ENCODE measurements around the gene TCF7L1.
"Not testable (repeated sequence)": the region's sequence is repeated elsewhere in the genome, so short reads cannot be mapped to it uniquely, and the experiment has no call there.

Gene TCF7L1

DNA sequence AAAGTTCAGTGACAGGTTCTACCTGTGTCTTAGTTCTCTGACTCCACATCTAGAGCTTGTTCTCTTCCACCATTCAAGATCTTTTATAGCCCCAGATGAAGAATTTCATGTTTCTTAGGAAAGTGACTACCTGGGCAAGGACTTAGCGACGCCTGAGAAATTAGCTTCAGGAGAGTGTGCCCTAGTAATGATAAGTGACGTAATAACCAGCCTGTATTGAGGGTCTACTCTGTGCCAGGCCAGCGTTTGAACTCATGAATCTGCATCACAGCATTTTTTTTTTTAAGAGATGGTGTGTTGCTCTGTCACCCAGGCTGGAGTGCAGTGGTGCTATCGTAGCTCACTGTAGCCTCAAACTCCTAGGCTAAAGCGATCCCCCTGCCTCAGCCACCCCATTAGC lies 51.8 kb downstream of the TCF7L1 start:
- no peak for DNase-seq (ENCODE audit: low read depth)

DNA sequence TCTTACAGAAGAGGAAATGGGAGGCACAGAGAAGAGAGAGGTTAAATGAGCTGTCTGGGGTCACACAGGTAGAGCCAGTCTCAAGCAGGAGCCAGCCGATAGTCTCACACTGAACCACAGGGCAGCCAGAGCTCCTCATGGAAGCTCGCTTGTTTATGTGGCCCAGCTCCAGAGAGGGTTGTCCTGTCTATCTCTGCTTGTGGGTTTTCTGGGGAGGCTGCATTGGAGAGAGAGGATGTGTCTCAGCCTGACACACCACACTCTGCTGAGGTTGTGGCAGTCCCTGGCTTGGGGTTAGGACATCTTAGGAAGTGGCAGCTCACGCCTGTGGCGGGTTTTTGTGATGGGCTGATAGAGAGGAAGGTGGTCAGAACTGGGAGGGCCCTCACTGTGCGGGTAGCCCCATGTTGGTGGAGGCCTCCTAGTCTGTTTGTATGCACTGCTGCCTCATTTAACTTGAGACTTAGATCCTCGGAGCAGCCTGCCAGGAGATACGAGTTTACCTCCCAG lies 52.3 kb downstream of the TCF7L1 start:
- DNase-seq (ENCODE audit: low read depth) = no peak

DNA sequence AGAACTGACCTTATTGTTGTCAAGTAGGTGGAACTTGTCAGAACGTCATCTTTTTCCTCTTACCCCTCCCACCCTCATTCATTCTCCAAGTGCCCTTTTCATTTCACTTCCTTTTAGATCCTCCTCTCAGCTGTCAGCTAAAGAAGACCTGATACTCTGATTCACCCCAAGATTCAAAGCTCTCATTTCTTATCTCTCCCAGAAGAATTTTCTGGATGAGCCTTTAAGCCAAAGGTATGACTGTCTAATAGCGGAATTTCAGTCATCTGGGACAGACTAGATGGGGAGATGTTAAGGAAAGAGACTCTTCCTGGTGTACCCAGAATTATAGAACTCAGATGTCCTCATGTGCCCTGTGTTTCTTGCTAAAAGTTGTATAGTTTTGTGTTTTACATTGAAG lies 53.9 kb downstream of the TCF7L1 start:
- DNase-seq (ENCODE audit: low read depth) = no peak

DNA sequence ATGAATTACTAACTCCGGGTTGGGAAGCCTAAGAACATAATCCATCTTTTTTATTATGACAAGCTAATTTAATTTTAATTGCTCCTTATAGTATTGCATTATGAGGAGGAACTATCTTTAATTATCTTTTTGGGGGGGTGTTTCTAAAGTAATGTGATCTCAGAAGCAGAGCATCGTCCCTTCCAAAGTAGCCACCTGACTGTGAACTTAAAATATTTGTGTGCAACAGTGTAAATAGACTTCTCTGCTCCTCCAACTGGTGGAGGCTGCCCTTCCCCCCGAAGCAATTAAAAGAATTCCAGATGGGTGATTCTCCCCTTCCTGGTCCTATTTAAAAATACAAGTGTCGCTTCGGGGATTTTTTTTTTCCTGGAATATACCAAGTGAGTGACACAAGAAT lies 55.7 kb downstream of the TCF7L1 start:
- no peak for DNase-seq (ENCODE audit: low read depth)

DNA sequence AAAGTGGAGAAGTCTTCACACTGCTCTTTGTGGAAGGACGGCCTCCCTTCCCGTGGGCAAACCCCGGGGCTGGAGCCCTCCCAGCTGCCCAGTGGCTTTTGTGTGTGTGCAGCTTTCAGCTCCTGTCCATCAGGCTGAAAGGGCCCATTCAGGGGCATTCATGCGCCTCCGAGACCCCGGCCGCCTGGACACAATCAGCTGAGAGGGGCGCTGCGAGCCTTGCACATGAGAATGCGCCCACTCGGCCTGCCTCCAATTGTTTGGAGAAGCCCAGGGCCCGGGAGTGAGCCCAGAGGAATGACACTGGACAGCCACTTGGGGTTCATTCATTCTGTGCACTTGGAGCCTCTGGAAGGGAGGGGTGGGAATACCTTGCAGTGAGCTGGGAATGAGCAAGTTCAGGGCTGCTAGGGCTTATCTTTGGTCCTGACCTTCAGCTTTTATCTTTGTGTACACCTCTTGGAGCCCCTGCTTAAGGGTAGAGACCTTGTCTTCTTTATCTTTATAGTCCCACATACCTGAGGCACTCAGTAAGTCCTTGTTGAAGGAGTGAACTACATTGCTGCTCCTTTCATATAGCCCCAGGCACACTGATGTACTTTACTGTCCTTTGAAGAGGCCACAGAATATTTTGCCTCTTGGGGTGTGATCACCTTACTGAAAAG lies 56.5 kb downstream of the TCF7L1 start:
- no peak for DNase-seq (ENCODE audit: low read depth)

DNA sequence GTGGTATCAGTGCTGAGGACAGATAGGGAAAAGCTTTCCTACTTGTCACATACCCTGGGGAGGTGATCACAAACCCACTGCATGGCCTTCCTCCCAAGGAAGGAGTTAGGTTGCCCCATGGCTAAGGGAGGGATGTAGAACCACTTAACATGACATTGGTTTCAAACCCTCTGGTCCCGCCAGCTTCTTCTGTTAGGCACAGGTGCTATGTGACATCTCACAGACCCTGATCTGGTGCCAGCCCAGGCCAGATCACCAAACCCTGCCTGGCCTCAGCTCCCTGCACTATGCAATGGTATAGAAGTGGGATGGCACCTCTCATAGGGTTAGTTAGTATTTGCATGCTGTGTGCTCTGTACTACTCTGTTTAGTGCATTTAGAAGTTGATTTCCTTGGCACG lies 58.0 kb downstream of the TCF7L1 start:
- no peak for DNase-seq (ENCODE audit: low read depth)

DNA sequence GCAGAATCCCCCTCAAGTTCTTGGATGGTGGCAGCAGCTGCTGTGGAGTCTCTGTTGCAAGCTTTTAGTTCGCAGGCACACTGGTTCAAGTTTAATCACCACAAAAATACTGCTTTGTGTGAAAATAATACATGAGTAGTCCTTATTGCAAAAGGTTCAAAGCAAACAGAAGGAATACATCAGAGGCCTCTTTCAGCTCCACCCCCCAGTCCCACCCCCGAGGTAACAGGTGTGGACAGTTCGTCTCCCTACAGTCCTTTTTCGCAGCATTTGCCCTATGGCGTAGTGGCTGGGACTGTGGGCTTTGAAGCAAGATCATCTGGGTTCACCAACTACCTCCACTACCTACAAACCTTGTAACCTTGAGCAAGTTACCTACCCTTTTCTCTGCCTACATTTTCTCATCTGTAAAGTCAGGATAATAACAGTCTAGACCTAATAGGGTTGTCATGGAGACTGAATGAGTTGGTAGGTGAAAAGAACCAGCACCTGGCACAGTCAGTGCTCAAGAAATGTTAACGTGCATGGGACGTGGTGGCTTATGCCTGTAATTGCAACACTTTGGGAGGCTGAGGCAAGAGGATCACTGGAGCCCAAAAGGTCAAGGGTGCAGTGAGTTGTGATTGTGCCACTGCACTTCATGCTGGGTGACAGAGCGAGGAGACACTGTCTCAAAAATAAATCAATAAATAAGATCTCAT lies 61.7 kb downstream of the TCF7L1 start:
- DNase-seq (ENCODE audit: low read depth) = no peak

DNA sequence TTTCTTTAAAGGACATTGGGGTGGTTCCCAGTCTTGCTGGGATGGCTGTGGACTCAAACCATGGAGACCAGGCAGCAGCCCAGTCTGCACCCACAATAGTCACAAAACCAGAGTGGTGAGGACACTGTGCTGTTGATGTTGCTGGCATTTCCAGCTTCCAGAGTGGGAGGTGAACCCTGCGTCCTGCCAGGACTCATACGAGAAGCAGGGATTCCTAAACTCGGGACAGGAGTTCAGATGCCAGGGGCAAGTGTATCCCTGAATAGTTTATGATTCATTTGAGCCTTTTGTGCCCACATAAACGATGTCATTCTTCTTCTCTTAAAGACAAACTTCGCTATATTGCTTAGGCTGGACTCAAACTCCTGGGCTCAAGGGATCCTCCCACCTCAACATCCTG lies 62.8 kb downstream of the TCF7L1 start:
- DNase-seq (ENCODE audit: low read depth) = no peak

DNA sequence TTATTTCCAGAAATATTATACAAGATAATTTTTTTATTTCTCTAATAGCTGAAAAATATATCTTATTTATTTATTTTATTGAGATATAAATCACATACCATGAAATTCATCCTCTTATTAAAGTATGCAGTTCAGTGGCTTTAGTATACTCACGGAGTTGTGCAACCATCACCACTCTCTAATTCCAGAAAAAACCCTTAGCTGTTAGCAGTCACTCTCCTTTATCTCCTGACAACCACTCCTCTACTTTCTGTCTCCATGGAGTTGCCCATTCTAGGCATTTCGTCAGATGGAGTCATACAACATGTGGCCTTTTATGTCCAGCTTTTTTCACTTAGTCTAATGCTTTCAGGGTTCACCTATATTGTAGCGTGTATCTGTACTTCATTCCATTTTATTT lies 66.5 kb downstream of the TCF7L1 start:
- no peak for DNase-seq (ENCODE audit: low read depth)

DNA sequence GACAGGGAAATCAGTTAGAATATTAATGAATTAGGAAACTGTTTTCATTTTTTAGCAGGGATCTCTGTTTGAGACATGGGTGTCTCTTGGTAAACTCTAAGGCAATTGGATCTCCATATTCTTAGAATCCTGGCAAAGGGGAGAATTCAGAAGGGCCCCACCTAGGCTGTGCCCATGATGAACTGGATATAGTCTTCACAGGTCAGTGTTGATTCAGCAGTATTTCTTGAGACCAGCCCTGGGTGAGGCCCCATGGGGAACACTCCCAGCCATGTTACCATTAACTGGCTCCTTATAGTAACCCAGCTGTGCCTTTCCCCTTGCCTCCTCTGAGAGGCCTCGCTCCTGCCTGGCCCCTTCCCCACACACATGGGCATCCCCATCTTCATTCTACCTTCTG lies 76.7 kb downstream of the TCF7L1 start:
- DNase-seq (ENCODE audit: low read depth) = no peak

DNA sequence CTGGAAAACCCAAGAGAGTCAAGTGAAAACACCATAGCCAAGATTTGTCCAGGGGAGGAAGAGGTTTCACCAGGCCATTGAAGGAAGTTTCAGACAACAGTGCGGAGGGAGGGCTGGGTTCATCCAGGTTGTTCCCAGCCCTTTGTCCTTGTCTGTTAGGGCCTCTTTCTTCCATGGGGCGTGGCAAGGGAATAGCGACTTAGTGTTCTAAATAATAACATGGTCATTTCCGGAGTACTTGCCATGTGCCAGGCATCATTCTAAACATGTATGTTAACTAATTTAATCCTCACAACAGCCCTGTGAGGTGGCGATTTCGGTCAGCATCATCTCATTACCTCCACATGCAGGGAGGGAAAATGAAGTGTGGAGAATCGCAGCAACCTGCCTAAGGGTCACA lies 77.3 kb downstream of the TCF7L1 start:
- no peak for DNase-seq (ENCODE audit: low read depth)

DNA sequence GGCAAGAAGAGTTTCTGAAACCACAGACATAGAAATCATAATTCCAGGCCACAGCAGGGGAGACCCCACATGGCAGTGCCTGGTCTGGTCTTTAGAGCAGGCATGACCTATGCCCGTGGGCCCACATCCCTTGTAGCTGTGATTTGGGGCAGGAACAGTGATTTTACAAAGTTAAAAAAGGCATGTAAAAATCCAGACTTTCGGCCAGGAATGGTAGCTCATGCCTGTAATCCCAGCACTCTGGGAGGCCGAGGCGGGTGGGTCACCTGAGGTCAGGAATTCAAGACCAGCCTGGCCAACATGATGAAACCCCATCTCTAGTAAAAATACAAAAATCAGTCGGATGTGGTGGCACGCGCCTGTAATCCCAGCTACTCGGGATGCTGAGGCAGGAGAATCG lies 78.4 kb downstream of the TCF7L1 start:
- DNase-seq (ENCODE audit: low read depth) = not testable (repeated sequence)

DNA sequence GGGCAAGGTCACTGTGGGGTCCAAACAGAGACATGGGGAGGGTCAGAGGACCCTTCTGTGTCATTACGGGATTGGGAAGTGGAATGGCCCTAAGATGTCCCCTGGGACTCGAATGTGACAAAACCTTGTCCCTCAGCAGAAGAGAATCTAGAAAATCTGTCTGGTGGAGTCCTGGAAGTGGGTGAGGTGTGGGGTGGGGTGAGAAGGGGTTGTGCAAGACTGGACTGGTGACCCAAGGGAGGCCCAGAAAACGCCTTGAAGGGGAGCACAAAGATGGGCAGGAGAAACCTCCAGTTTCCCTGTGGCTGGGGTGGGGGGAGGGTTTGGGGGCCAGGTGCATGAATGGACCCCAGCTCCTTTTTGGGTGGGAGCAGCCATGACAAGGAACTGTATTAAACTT lies 79.6 kb downstream of the TCF7L1 start:
- no peak for DNase-seq (ENCODE audit: low read depth)

DNA sequence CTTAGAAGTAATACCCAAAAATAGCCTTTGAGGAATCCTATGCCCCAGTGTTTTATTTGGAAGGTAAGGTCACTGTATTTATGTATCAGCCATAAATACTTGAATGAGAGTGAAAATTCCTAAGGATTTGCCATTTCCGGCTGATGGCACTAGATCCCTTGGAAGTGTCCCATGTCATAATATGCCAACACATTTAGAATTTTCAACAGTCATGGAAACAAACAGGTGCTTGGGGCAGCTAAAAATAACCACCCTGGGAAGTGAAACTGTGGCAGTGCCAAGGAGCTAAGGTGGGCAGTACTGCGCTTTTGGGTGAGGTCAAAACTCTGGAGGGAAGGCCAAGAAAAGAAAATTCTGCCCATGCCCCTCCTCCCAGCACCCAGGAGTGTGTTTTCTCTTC lies 80.2 kb downstream of the TCF7L1 start:
- DNase-seq (ENCODE audit: low read depth) = no peak

DNA sequence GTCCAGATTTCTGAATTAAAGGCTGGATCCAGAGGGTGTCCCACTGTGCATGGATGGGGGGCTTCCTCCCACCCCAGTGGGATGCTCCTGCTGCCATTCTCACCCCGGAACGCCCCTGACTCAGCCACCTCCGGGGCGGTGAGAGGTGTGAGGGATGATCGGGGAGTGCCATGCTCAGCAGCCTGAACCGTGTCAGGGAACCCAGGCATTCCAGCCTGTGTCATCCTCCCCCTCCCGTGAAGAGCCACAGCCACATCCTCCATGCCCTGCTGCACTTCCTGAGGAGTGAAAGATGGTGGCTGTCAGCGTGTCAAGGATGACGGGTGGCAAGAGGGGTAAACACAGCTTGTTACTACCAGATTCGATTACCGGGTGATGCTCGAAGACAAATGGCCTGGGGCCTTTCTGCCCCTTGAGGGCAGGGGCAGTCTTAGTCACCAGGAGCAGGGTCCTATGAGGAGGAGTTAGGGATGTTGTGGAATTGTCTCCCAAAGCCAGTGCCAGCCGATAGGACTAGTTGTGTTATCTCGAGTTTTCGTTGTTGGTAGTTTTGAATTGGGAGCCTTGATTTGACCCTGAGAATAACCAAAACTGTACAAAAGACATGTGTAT lies 80.8 kb downstream of the TCF7L1 start:
- DNase-seq (ENCODE audit: low read depth) = no peak

DNA sequence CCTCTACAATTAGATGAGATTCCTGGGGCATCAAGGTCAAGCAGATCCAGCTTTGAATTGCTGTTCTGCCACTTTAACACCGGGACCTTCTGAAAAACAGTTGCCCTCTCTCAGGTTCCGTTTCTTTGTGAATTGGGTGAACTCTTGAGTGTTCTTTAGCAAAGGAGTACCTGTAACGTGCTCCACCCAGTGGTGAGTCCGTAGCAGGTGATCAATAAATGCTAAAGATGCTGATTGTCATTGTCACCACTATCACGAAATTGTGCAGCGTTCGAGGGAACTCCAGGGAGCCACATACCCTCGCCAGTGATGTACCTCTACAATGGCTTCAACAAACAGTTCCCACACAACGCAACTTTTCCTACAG lies 81.9 kb downstream of the TCF7L1 start:
- no peak for DNase-seq (ENCODE audit: low read depth)

DNA sequence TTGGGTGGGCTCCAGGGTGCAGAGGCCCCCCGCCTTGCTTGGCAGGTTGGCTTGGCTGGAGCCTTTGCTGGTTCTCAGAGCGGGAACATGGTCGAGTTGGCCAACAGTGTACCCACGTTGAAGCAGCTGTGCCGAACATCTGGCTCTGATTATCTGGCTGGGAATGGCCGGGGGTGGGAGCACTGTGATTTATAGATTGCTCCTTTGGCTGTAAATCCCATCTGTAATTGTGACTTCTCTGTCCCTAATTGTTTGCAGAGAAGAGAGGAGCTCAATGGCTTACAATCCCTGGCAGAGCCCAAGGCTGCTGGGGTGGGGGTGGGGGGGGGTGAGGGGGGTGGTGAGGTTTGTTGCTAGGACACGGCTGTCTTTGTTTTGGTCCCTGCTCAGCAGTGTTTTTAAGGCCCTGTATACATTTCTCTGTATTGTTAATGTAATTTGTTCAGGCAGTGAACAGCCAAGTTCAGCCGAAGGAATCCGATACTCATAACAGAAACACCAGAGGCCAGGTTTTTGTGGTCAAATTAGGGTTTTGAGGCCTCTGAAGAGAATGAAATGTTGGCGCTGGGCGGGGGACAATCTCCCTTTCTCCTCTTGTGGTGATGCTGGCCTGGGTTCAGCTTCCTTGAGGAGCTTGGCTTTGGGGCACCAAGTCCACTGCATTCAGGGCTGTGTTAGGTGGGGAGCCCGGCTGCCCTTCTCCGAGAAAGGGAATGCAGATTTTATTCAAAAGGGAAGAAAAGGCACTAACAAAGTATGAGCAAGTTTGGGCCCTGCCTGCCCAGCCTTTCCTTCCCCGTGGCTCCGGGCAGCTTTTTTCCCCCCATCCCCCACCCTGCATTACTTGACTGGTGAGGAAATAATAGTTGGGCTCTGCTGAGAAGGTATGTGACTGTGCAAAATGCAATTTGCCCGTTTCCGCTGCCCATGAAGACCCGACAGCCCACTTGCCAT lies 82.5 kb downstream of the TCF7L1 start:
- no peak for DNase-seq (ENCODE audit: low read depth)

DNA sequence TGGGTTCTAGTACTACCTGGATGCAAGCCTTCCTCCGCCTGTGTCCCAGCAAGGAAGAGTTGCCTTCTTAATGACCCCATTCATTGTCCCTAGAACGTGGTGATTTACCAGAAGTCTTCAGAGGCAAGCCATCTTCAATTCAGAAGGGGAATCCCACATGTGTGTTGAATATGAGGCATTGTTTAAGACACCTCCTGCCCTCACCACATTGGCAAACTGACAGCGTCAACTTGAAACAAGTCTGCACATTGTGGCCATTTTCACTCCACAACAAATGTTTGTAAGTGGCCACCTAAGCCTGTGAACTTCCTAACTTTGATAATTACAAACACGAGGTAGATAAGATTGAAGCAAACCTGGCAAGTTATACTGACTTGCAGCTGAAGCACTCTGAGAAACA lies 83.7 kb downstream of the TCF7L1 start:
- no peak for DNase-seq (ENCODE audit: low read depth)

DNA sequence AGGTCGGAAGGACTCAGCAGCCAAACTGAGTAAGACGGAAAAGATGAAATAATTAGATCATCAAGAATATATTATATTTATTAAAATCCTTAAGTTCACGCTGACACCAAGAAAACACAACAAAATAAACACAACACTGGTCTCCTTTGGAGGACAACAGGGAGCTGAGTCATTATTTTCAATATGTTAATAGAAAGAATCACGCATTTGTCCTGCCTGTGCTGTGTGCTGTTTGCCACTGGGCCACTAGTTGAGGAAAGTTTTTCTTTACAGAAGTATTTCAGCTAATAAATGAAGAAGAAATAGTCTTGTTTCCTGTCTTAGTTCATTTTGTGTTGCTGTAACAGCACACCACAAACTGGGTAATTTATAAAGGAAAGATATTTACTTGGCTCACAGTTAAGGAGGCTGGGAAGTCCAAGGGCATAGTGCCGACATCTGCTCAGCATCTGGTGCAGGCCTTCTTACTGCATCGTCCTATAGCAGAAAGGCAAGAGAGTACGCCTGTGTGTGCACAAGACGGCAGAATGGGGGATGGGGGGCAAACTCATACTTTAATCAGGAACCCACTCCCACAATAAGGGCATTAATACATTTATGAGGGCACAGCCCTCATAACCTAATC lies 88.0 kb downstream of the TCF7L1 start:
- no peak for DNase-seq (ENCODE audit: low read depth)

DNA sequence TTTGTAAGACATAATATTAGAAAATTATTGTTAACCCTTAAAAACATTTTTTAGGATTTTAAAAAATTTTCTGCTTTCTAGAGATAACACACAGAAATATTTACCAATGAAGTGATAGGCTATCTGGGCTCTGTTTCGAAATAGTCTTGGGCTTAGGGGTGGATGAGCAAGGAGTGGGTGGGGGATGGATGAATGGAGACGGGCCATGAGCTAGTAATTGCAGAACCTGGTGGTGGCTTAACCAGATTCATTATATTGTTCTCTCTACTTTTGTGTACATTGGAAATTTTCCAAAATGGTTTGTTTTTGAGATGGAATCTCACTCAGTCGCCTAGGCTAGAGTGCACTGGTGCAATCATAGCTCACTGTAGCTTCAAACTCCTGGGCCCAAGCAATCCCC lies 89.6 kb downstream of the TCF7L1 start:
- no peak for DNase-seq (ENCODE audit: low read depth)

DNA sequence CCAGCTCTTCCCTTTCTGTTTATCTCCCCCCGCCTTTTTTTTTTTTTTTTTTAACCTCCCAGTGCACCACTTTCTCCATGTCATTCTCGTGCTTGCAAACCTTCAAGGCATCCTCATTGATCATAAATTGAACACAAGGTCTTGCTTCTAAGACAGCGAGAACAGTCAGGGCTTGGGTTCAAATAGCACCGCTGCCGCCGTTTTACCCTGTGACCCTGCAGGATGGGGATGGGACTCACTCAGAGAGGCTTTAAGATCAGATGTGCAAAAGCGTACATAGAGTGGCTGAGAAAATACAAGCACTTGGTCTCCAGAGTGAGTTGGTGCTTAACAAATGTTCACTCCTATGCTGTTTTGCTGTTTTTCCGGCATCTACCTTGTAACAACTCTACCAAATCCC lies 93.6 kb downstream of the TCF7L1 start:
- DNase-seq (ENCODE audit: low read depth) = no peak
